Stimulated activated CD8-positive, alpha-beta memory T cell treated with anti-CD3 and anti-CD28 coated beads, Interleukin-4, amount 100 ng/mL, for 1 hour (primary cell): ENCODE measurements around the gene SLC25A34.

ENCODE experiments used
- DNase-seq, 2 donors: peaks; one replicate each; pipeline ENCODE4 v3.0.0-alpha.2; 2020; ENCODE audit warnings: low read depth in 2 of 2, low spot score in 1 of 2

SLC25A34 gene

GRCh38 chr1:15751717-15752116 lies 15.7 kb downstream of the SLC25A34 start:
- no peak for DNase-seq

- no peak for DNase-seq
These were observed 17.7 kb downstream of the SLC25A34 start for GRCh38 chr1:15753776-15754175.

DNA sequence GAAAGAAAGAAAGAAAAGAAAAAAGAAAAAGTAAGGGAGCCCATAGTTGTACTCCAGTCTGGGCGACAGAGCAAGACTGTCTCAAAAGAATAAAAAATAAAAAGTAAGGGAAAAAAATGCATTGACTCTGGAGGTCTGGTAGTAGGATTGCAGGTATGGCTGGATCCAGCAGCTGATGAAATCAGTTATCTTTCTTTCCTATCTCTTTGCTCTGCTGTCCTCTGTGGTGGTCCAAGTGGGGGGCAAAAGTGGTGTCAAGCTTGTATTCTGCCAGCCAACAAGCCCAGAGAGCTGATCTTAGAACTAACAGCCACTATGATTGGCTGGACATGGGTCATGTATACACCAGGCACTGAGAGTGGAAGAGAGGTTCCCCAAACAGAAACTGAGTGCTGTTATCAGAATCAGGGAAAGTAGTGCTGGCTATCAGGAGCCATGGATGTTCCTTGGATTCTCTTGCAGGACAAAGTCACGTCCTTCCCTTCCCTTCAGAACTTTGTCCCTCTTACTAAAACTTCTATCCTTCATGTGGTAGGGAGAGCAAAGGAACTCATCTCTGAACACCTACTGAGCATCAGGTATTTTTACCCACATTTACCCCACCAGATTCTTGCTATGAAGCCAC lies 19.1 kb downstream of the SLC25A34 start:
- DNase-seq, result no peak

DNA sequence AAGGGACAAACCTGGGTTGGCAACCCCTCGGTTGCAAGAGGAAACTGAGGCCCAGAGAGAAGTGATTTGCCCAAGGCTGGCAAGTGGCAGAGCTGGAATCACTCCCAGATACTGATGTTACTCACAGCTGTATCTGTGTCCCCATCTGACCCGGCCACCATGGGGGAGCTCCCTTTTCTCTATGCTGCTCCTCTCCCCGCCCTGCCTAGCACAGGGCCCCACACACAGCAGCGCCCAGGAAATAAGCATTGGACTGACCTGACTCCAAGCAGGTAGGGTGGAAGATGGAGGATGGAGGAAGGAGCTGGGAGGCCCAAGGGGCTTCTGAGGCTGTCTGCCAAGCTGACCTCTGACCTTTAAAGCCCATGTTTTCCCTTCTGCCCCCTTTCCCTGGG lies 19.6 kb downstream of the SLC25A34 start:
- no peak for DNase-seq

DNA sequence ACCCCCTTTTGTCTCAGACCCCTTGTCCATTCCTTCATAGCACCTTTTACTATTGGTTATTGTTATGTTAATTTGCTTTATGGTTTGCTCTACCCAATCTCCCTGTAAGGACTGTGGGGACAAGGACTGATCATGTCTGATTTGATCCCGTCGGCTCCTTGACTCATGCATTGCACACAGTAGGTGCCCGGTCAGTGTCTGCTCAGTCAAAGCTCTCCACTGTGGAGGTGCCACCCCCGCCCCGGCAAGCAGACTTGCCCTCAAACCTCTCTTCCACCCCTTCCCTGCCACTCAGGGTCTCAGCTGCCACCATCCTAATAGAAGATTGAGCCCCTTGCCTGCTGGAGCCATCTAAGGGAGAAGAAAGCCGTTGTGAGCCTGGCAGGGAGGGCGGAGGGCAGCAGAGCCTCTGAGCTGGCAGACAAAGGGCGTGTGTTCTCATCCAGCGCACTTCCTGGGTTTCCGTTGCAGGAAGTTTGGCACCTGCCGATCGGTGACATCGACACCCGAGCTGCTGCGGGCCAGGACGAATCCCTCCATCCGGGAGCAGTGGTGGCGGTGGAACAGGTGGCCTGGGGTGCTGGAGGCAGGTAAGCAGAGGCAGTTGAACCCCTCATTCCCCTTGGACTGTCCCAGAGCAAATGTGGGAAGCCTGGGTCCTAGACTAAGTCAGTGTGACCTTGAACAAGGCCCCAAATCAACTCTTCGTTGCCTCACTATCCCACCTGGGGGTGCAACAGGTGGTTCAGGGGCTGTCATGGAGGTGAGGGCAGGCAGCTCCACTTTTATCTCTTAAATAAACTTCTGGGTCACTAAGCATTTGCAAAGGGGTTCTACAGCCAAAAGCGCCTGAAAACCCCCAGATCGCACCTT lies 20.3 kb downstream of the SLC25A34 start:
- no peak for DNase-seq

- DNase-seq, result no peak
These were observed 21.0 kb downstream of the SLC25A34 start for GRCh38 chr1:15757016-15757543.

DNA sequence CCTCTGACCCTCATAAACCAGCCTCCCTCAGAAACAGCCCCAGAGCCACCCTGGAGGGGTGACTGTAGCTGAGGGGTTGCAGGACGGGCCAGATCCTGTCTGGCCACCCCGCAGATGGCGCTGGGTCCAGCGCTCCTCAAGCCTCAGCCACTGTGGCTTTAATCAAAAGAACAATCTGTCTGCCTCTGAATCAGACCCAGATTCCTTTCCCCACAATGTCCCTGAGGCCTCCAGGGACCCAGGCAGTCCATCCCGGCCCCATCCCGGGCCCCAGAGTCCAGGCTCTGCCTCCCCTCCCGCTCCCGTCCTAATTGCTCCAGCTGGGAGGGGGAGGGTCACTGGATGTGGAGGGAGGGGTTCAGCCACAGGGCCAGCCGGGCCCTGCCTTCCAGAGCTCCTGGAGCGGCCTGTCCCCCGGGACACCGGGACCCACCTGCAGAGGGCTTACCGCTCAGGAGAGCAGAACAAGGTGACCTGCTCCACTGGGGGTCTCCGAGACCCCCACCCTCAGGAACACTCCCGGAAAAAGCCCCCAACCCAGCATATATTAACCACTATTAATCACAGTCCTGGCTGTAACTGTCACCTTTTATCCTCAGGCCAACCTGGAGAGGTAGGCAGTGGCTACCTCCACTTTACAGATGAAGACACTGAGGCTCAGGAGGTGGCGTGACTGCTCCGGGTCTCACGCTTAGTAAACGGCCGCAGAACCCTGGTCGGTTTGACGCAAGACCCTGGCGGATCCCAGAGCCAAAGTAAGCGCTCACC lies 21.7 kb downstream of the SLC25A34 start:
- DNase-seq, result no peak

DNA sequence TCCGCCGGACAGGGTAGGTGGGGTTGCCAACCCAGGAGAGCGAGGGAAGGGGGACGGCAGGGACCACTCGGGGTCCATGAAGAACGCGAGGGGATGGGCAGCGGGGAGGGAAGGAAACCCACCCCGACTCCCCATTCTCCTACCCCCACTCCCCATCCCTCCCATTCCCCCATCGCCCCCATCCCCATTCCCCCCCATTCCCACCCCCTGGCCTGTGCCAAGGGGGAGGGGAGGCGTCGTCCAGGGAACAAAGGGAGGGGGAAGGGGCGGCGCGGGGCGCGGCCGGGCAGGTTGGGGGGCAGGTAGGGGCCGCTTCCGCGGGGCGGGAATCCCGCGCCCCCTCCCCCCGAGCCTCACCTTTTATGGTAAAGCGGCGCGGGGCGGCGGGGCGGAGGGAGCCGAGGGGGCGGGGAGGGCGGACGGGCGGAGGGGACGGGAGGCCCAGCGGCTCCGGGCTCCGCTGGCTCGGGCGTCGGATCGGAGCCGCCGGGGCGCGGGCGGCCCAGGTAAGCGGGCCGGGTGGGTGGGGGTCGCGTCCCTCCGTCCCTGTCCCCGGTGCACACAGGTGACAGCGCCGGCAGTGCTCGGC lies 22.4 kb downstream of the SLC25A34 start, which contains the start of gene FBLIM1:
Gene FBLIM1 (plus strand): TSS at position 453 of the 589 bp plus-strand sequence. CDS start 6,189 bp downstream, outside the sequence.
- DNase-seq, result no peak

GRCh38 chr1:15758953-15759661 lies 23.0 kb downstream of the SLC25A34 start:
- DNase-seq, result no peak

- DNase-seq, result no peak
These were observed 24.6 kb downstream of the SLC25A34 start for GRCh38 chr1:15760520-15761211.

- DNase-seq, result no peak
These were observed 25.5 kb downstream of the SLC25A34 start for GRCh38 chr1:15761366-15762128.

- DNase-seq, result no peak
These were observed 26.5 kb downstream of the SLC25A34 start for GRCh38 chr1:15762546-15762945.

DNA sequence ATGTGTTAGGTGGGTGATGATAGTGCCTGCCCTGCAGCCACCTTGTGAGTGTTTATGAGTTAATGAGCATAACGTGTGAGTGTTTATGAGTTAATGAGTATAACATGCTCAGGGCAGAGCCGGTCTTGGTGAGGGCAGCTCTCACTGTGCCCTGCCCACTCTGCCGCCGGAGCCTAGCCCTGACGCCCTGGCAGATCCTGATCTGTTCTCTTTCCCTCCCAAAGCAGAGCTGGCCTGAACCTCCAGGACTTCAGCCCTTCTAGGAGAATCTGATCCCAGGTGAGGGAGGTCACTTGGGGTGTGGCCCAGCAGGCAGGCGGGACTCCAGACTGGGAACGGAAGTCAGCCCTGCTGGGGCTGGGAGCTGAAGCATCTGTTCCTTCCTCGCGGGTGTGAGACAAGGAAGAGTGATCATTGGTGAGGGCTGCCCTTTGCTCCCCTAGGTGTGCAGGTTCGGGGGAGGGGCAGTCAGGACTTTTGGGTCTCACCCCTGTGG lies 28.3 kb downstream of the SLC25A34 start:
- no peak for DNase-seq

- DNase-seq, result no peak
These were observed 28.8 kb downstream of the SLC25A34 start for GRCh38 chr1:15764890-15765289.

DNA sequence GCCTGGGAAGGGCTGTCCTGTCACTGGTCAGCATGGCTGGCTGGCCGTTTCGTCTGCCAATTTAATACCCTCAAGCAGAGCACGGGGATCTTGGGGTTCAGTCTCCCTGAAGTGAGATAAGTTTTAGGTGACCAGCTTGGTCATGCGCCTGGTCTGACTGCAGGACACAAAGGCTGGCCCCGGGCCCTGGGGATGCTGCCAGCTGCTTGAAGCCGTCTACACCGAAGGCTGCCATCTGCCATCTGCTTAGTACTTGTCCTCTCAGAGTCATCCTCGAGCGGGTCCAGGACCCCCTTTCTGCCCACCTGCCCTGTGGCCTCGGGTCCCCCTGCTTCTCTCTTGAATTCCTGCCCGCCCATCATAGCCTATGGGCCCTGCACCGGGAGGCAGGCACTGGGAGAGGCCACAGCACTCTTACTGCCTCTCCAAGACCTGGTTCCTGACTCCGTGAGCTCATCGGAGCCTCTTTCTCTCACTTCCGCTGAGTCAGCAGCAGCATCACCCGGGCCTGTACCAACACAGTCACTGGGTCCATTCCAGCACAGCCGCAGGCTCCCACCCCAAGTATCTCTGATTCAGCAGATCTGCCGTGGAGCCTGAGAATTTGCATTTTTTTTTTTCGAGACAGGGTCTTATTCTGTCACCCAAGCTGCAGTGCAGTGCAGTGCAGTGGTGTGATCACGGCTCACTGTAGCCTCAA lies 29.6 kb downstream of the SLC25A34 start:
- DNase-seq, result no peak

GRCh38 chr1:15767941-15768340 lies 31.9 kb downstream of the SLC25A34 start:
- DNase-seq, result no peak

- DNase-seq, result no peak
These were observed 32.3 kb downstream of the SLC25A34 start for GRCh38 chr1:15768388-15768787.

DNA sequence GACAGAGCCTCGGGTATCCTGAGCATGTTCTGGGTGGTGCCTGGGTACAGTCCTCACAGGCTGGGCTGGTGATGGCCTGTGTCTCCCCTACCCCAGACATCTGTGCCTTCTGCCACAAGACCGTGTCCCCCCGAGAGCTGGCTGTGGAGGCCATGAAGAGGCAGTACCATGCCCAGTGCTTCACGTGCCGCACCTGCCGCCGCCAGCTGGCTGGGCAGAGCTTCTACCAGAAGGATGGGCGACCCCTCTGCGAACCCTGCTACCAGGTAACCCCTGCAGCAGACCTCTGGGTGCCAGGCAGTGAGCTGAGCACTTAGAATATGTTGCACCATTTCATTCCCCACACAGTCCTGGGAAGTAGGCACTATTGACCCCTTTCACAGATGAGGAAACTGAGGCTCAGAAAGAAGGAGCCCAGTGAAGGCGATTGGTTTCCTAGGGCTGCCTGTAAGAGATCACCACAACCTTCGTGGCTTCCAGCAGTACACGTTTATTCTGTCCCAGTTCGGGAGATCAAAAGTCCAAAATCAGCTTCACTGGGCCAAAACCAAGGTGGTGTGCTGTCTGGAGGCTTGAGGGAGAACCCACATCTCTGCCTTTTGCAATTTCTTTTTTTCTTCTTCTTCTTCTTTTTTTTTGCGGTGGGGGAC lies 34.4 kb downstream of the SLC25A34 start:
- DNase-seq, result no peak
